Measurements from ENCODE around the gene ERC1.

DNA sequence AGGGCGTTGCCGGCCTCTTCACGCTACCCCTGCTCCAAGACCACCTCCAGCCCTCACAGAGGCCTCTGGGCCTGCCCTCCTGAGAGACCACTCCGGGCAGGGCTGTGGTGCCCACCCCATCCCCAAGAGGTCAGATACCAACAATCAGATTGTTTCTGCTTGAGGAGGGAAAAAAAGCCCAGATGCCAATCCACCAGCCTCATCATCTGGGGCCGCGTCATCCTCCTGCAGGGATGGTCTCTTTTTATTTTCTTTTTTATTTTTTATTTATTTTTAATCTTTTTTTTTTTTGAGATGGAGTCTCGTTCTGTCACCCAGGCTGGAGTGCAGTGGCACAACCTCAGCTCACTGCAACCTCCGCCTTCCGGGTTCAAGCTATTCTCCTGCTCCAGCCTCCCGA, 510.0 kb downstream of the ERC1 start:
- TF ChIP-seq, protein P1, sequence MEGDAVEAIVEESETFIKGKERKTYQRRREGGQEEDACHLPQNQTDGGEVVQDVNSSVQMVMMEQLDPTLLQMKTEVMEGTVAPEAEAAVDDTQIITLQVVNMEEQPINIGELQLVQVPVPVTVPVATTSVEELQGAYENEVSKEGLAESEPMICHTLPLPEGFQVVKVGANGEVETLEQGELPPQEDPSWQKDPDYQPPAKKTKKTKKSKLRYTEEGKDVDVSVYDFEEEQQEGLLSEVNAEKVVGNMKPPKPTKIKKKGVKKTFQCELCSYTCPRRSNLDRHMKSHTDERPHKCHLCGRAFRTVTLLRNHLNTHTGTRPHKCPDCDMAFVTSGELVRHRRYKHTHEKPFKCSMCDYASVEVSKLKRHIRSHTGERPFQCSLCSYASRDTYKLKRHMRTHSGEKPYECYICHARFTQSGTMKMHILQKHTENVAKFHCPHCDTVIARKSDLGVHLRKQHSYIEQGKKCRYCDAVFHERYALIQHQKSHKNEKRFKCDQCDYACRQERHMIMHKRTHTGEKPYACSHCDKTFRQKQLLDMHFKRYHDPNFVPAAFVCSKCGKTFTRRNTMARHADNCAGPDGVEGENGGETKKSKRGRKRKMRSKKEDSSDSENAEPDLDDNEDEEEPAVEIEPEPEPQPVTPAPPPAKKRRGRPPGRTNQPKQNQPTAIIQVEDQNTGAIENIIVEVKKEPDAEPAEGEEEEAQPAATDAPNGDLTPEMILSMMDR (IDR thresholded peaks at IDR 0.05; ENCODE audit: low read depth, low read length) = no peak
- TF ChIP-seq POLR2A (IDR thresholded peaks at IDR 0.05; ENCODE audit: extremely low read depth, insufficient read length) = no peak
- no peak for TF ChIP-seq MYC (IDR thresholded peaks at IDR 0.05; ENCODE audit: low read depth, low read length)

Data from NB4 (cell line).